T-cell (primary cell): ENCODE data around the gene VSTM1. TPM values are rescaled to one million over a fixed set of nuclear protein-coding genes. Genes with fewer than 3 reads are reported as not detected.
A peak's percentile ranks its signal among the peaks of the same experiment; 100 is the strongest.

Experiments used
- ATAC-seq, 4 experiments: fragments of 200-7000 bp in 3 of 4; fragments of 150-1000 bp in 1 of 4; cut with Tn5 transposase; replicated peaks in 1 of 4; 1 replicate in 3 of 4; 2 replicates in 1 of 4; pipeline ENCODE4 v1.10.0; 2021; ENCODE audit warnings: moderate library complexity in 3 of 4, mild to moderate bottlenecking in 2 of 4, moderate number of reproducible peaks in 1 of 4
- CTCF ChIA-PET, 2 donors: fragments of 300-600 bp; sonication (Branson Sonifier 250); formaldehyde crosslinking; loops; one replicate each; lab custom pipeline; 2022; ENCODE audit warnings: antibody characterized with exemption in 2 of 2; lab: Charles Lee
- POLR2A ChIA-PET, 2 donors: fragments of 300-600 bp; sonication (Branson Sonifier 250); formaldehyde crosslinking; loops; one replicate each; lab custom pipeline; 2022; ENCODE audit warnings: antibody characterized with exemption in 2 of 2; lab: Charles Lee
- DNase-seq, 35 experiments: peaks; one replicate each; pipeline versions ENCODE4 v3.0.0 to v3.0.0-alpha.2; 2013 to 2023
- H3K27ac ChIP-seq: one replicate; pipeline ENCODE4 v1.5.1; 2013; ENCODE audit warnings: low read length
- H3K27me3 ChIP-seq, 2 experiments: replicated peaks in 1 of 2; 1 replicate in 1 of 2; 2 replicates in 1 of 2; pipeline versions ENCODE4 v1.6.1 to v1.7.0; 2013; ENCODE audit warnings: low read length in 1 of 2, mixed read lengths in 1 of 2; ENCODE audit not compliant: control insufficient read depth in 2 of 2, insufficient read depth in 2 of 2; ENCODE audit errors: extremely low read depth in 1 of 2
- H3K36me3 ChIP-seq, 2 donors: 1 replicate in 1 of 2; 2 replicates in 1 of 2; pipeline versions ENCODE4 v1.6.1 to v1.7.0; 2013; ENCODE audit warnings: low read length in 1 of 2; ENCODE audit not compliant: control insufficient read depth in 2 of 2, insufficient read depth in 1 of 2; ENCODE audit errors: extremely low read depth in 1 of 2
- H3K4me1 ChIP-seq, 2 experiments: 1 replicate in 1 of 2; 2 replicates in 1 of 2; pipeline versions ENCODE4 v1.6.1 to v1.7.0; 2013; ENCODE audit warnings: low read length in 2 of 2, mixed read lengths in 1 of 2; ENCODE audit not compliant: insufficient read depth in 2 of 2, control insufficient read depth in 1 of 2; ENCODE audit errors: extremely low read depth in 1 of 2
- H3K4me3 ChIP-seq, 2 donors: 1 replicate in 1 of 2; 2 replicates in 1 of 2; pipeline versions ENCODE4 v1.5.1 to v1.7.0; 2013; ENCODE audit warnings: mild to moderate bottlenecking in 2 of 2, low read length in 1 of 2, moderate library complexity in 1 of 2; ENCODE audit not compliant: control insufficient read depth in 1 of 2; ENCODE audit errors: extremely low read depth in 1 of 2
- H3K9me3 ChIP-seq: 2 replicates; pipeline ENCODE4 v1.7.0; 2013
- H3K27ac Mint-ChIP-seq, 2 donors: one replicate each; pipeline ENCODE4 v1.8.0; 2020 to 2021; ENCODE audit warnings: mild to moderate bottlenecking in 2 of 2, mixed read lengths in 2 of 2
- H3K27me3 Mint-ChIP-seq, 2 donors: one replicate each; pipeline ENCODE4 v1.8.0; 2021 to 2022; ENCODE audit warnings: mixed read lengths in 2 of 2
- H3K36me3 Mint-ChIP-seq: one replicate; pipeline ENCODE4 v1.8.0; 2021; ENCODE audit warnings: mixed read lengths
- H3K4me1 Mint-ChIP-seq, 3 donors: one replicate each; pipeline ENCODE4 v1.8.0; 2020 to 2022; ENCODE audit warnings: mixed read lengths in 3 of 3, mild to moderate bottlenecking in 1 of 3
- H3K4me3 Mint-ChIP-seq, 3 donors: one replicate each; pipeline ENCODE4 v1.8.0; 2020 to 2022; ENCODE audit warnings: mild to moderate bottlenecking in 3 of 3, mixed read lengths in 3 of 3, moderate library complexity in 3 of 3
- H3K9me3 Mint-ChIP-seq, 3 donors: one replicate each; pipeline ENCODE4 v1.8.0; 2020 to 2022; ENCODE audit warnings: mixed read lengths in 3 of 3
- WGBS: methylation state at CpG from one replicate; pipeline ENCODE4 v1.1.5; 2013; ENCODE audit warnings: missing lambda C conversion rate; ENCODE audit not compliant: insufficient coverage; 5-methylcytosine and 5-hydroxymethylcytosine counted together
- total RNA-seq, 35 experiments: library from RNA in 6 of 35; stranded (reverse) in 6 of 35; fragments of 120-200 nt in 1 of 35; gene quantifications; one replicate each; pipeline versions ENCODE4 v1.2.1 to v1.2.4 and lab custom pipeline; 2013 to 2026

Gene VSTM1
- total RNA-seq, 5 donors from 2014 or later (not counting 1 experiment from before 2014, with no cell fraction given) = not detected

DNA sequence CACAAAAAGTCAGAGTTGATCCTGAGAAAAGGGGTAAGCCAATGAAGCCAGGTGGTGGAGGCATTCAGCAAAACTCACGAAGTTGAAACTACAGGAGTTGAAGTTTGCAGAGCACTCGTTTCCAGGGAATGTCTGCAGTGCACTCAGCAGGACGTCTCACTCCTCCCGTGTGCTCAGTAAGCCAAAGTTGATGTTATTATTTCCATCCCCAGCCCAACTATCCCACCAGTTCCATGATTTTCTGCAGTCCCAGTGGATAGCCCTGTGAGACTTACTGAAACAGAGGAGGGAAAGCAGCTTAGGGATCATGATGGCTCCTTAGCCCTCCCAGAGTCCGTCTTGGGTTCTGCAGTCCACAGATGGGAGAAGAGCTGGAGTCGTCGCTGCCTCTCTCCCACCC is 17.3 kb upstream of the VSTM1 start, which contains the start of gene TARM1:
TSS of gene TARM1 (minus strand) at position 334 of the 400 bp plus-strand sequence. CDS start at position 309, 25 bp downstream.
- Mint-ChIP-seq H3K4me1 (no peaks in the 10 kb centered on the region), H3K27ac (no peak within 1 kb of the TSS), H3K4me3 (no peak within 1 kb of the TSS), H3K9me3 (peaks cover 0 to 9% (median 6%) of the 10 kb centered on the region in 3 donors), H3K36me3 (no peaks in the 10 kb centered on the region), H3K27me3 (peaks cover 3 to 7% of the 10 kb centered on the region in 2 donors)
- Histone ChIP-seq H3K27ac (no peak within 1 kb of the TSS), H3K27me3 (peaks cover 0 to 18% of the 10 kb centered on the region in 2 experiments), H3K36me3 (no peaks in the 10 kb centered on the region), H3K9me3 (peaks cover 2% of the 10 kb centered on the region), H3K4me3 (peak within 1 kb of the TSS in 1 of 2 donors; percentile 21), H3K4me1 (no peaks in the 10 kb centered on the region)
- WGBS = 100% methylated on average over 1 of the region's 7 CpGs
- POLR2A ChIA-PET = no interaction called here
- CTCF ChIA-PET = no interaction called here
- DNase-seq (no peak), ATAC-seq (no peak)

DNA sequence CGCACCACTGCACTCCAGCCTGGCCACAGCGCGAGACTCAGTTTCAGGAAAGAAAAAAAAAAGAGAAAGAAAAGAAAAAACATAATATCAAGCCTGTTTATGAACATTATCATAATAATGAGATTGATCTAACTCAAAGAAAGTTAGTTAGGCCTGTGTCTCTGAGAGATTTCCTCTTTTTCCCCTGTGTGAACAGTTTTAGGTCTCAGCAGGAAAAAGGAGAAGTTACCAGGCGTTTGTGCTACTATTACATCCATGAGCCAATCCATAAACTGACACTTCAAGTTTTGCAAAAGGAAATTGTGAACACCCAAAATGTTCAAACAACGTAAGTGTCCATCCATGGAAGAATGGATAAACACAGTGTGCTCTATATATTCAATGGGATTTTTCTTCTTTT is 13.6 kb upstream of the VSTM1 start:
- Mint-ChIP-seq H3K27me3 (peaks cover 0 to 5% of the 10 kb centered on the region in 2 donors), H3K9me3 (peaks cover 0 to 2% (median 0%) of the 10 kb centered on the region in 3 donors), H3K4me3 (no peak overlapping the region), H3K4me1 (no peaks in the 10 kb centered on the region), H3K36me3 (no peaks in the 10 kb centered on the region), H3K27ac (no peak overlapping the region)
- H3K27ac ChIP-seq = no peak overlapping the region
- H3K4me3 ChIP-seq = no peak overlapping the region
- H3K4me1 ChIP-seq = no peaks in the 10 kb centered on the region
- H3K9me3 ChIP-seq = peaks cover 2% of the 10 kb centered on the region
- WGBS = no CpG with 5 or more reads among the region's 5 CpGs
- ATAC-seq = no peak
- H3K27me3 ChIP-seq = peaks cover 0 to 18% of the 10 kb centered on the region in 2 experiments
- H3K36me3 ChIP-seq = no peaks in the 10 kb centered on the region
- DNase-seq = no peak
- CTCF ChIA-PET = interaction anchor here in 1 of 2 donors (0.7 kb wide), 1 partner anchor 150 kb away, joined by 8 read pairs; no protein-coding TSS in a partner anchor
- POLR2A ChIA-PET = no interaction called here

DNA sequence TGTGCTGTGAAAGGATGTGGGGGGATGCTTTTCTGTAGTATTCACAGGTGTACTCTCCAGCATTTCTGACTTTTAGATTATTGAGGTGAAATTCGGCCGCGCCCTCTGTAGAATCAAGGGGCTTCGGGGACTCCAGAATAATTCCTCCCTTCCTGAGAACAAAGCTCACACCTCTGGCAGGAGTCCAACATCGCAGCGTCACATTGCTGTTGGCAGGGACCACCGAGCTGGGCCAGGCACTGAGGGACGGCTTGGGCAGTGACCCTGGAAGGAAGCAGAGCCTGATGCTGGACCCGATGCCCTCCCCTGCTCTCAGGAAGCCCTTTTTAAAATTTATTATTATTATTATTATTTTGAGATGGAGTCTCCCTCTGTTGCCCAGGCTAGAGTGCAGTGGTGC is 11.2 kb upstream of the VSTM1 start:
- H3K4me3 ChIP-seq = no peak overlapping the region
- ChIA-PET POLR2A (no interaction called here), CTCF (no interaction called here)
- Mint-ChIP-seq H3K9me3 (no peaks in the 10 kb centered on the region), H3K36me3 (no peaks in the 10 kb centered on the region), H3K4me1 (no peaks in the 10 kb centered on the region), H3K4me3 (no peak overlapping the region), H3K27me3 (peaks cover 0 to 5% of the 10 kb centered on the region in 2 donors), H3K27ac (no peak overlapping the region)
- DNase-seq (no peak), ATAC-seq (no peak)
- no peak overlapping the region for H3K27ac ChIP-seq
- H3K36me3 ChIP-seq = no peaks in the 10 kb centered on the region
- no peaks in the 10 kb centered on the region for H3K4me1 ChIP-seq
- peaks cover 0 to 19% of the 10 kb centered on the region in 2 experiments for H3K27me3 ChIP-seq
- H3K9me3 ChIP-seq = no peaks in the 10 kb centered on the region
- 83% methylated on average over 5 of the region's 9 CpGs for WGBS

DNA sequence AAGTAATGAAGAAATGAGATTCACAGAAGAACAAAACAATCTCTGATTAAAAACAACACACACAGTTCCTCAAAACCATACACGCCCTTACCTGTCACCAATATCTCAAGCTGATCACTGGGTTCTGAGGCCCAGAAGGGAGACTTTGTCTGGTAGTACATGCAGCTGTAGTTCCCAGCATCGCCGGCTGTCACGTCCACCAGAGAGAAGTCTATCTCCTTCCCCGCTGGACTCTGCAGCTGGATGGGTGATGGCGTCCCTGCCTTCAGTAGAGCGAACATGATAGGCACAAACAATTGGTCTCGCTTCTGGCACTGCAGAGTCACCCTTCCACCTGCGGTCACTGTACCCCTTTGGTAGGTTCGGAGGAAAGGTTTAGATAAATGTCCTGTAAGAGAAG is 10.1 kb upstream of the VSTM1 start:
- POLR2A ChIA-PET = no interaction called here
- H3K27me3 ChIP-seq = peaks cover 0 to 14% of the 10 kb centered on the region in 2 experiments
- ATAC-seq = no peak
- Mint-ChIP-seq H3K4me3 (no peak overlapping the region), H3K4me1 (no peaks in the 10 kb centered on the region), H3K9me3 (peaks cover 0 to 5% (median 0%) of the 10 kb centered on the region in 3 donors), H3K27me3 (peaks cover 0 to 5% of the 10 kb centered on the region in 2 donors), H3K27ac (peak overlapping the region in 1 of 2 donors; percentile 16), H3K36me3 (no peaks in the 10 kb centered on the region)
- H3K4me1 ChIP-seq = no peaks in the 10 kb centered on the region
- H3K4me3 ChIP-seq = no peak overlapping the region
- no peaks in the 10 kb centered on the region for H3K9me3 ChIP-seq
- H3K27ac ChIP-seq = no peak overlapping the region
- CTCF ChIA-PET = no interaction called here
- no peak for DNase-seq
- WGBS = 96% methylated on average over 7 of the region's 10 CpGs
- H3K36me3 ChIP-seq = no peaks in the 10 kb centered on the region

DNA sequence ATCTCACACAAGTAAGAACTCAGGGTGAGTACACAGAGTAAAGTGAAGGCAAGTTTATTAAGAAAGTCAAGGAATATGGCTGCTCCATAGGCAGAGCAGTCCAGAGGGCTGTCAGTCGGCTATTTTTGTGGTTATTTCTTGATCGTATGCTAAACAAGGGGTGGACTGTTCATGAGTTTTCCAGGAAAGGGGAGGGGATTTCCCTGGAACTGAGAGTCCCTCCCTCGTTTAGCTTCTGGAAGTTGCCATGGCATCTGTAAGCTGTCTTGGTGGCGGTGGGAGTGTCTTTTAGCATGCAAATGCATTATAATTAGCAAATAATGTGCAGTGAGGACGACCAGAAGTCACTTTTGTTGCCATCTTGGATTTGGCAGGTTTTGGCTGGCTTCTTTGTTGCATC is 5.8 kb upstream of the VSTM1 start:
- H3K4me3 Mint-ChIP-seq = no peak overlapping the region
- no peak overlapping the region for H3K27ac Mint-ChIP-seq
- ChIA-PET CTCF (no interaction called here), POLR2A (interaction anchor here in 1 of 2 donors (0.6 kb wide), 1 partner anchor 25 kb away, joined by 4 read pairs; no protein-coding TSS in a partner anchor)
- H3K36me3 ChIP-seq = no peaks in the 10 kb centered on the region
- DNase-seq (no peak), ATAC-seq (no peak)
- no peak overlapping the region for H3K27ac ChIP-seq
- no peaks in the 10 kb centered on the region for H3K9me3 ChIP-seq
- no peaks in the 10 kb centered on the region for H3K4me1 Mint-ChIP-seq
- H3K27me3 Mint-ChIP-seq = peaks cover 6 to 7% of the 10 kb centered on the region in 2 donors
- H3K4me1 ChIP-seq = no peaks in the 10 kb centered on the region
- peaks cover 0 to 13% of the 10 kb centered on the region in 2 experiments for H3K27me3 ChIP-seq
- no peak overlapping the region for H3K4me3 ChIP-seq
- peaks cover 0 to 5% (median 0%) of the 10 kb centered on the region in 3 donors for H3K9me3 Mint-ChIP-seq
- H3K36me3 Mint-ChIP-seq = no peaks in the 10 kb centered on the region
- 58% methylated on average over 4 of the region's 5 CpGs for WGBS

DNA sequence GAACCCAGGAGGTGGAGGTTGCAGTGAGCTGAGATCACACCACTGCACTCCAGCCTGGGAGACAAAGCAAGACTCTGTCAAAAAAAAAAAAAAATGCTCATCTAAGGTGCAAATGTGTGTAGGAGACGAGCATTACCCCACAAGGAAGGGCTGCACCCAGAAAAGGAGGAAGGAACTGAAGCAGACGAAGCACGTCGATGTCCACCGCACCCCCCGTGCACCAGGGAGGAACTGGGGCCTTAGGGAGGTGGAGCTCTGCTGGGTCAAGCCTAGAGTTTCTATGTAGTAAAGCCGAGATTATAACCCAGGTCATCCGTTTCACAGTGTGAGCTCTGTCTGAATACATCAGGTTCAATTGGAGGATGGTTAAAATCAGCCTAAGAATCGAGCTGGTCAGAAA is 1.1 kb downstream of the VSTM1 start:
- ChIA-PET CTCF (interaction anchor here in 1 of 2 donors (0.7 kb wide), 1 partner anchor 20 kb away, joined by 3 read pairs; no protein-coding TSS in a partner anchor), POLR2A (no interaction called here)
- no peaks in the 10 kb centered on the region for H3K36me3 ChIP-seq
- Mint-ChIP-seq H3K27me3 (peaks cover 21 to 35% of the 10 kb centered on the region in 2 donors), H3K9me3 (no peaks in the 10 kb centered on the region), H3K36me3 (no peaks in the 10 kb centered on the region), H3K27ac (no peak overlapping the region), H3K4me3 (no peak overlapping the region), H3K4me1 (no peaks in the 10 kb centered on the region)
- no peak overlapping the region for H3K4me3 ChIP-seq
- H3K27ac ChIP-seq = no peak overlapping the region
- DNase-seq (peak in 1 of 35 experiments; percentile 22), ATAC-seq (no peak)
- H3K4me1 ChIP-seq = no peaks in the 10 kb centered on the region
- peaks cover 0 to 45% of the 10 kb centered on the region in 2 experiments for H3K27me3 ChIP-seq
- H3K9me3 ChIP-seq = no peaks in the 10 kb centered on the region
- 23% methylated on average over 8 of the region's 9 CpGs for WGBS
